GM19397 (cell line): ENCODE data around the gene SHC3.

ENCODE experiments used
- ATAC-seq: cut with Tn5 transposase; IDR thresholded peaks from one replicate; pipeline ENCODE4 v1.9.1; 2021; ENCODE audit warnings: mild to moderate bottlenecking, moderate library complexity; ENCODE audit not compliant: unreplicated experiment

Gene SHC3

GRCh38 chr9:88966894-88967676 is 211.5 kb downstream of the SHC3 start:
- ATAC-seq: no peak

GRCh38 chr9:88965473-88965872 is 213.1 kb downstream of the SHC3 start:
- no peak for ATAC-seq

GRCh38 chr9:88960632-88961031 is 218.0 kb downstream of the SHC3 start:
- ATAC-seq: no peak

- ATAC-seq: no peak
Measured at GRCh38 chr9:88959727-88960469, 218.7 kb downstream of the SHC3 start.

- no peak for ATAC-seq
Measured at GRCh38 chr9:88957526-88957925, 221.1 kb downstream of the SHC3 start.
